HG02763 (cell line): ENCODE results near the gene GPC1.
A peak's percentile ranks its signal among the peaks of the same experiment; 100 is the strongest.

Source experiments
- ATAC-seq: cut with Tn5 transposase; IDR thresholded peaks from one replicate; pipeline ENCODE4 v1.9.1; 2021; ENCODE audit warnings: mild to moderate bottlenecking, moderate library complexity; ENCODE audit not compliant: unreplicated experiment

The GPC1 gene

DNA sequence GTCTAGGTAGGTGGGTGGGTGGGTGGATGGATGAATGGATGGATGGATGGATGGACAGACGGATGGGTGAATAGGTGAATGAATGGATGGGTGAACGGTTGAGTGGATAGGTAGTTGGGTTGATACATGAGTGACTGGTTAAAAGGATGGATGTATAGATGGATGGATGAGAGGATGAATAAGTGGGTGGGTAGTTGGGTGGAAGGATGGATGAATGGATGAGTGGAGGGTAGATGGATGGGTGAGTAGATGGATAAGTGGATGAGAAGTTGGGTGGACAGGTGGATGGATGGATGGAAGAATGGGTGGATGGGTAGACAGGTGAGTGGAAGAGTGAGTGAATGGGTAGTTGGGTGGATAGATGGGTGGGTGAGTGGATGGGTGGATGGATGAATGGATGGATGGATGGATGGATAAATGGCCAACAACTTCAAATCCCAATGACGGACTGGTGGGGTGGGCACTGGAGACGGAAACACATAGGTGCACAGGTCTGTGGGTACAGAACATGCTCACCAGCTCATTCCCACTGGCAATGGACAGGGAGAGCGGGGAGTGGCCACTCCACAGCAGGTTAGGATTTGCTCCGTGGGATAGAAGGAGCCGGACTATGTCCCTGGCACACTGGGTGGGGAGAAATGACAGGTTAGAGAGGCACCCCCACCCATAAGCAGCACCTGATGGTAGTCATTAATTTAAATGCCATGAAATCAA lies 73.5 kb downstream of the GPC1 start:
- no peak for ATAC-seq

DNA sequence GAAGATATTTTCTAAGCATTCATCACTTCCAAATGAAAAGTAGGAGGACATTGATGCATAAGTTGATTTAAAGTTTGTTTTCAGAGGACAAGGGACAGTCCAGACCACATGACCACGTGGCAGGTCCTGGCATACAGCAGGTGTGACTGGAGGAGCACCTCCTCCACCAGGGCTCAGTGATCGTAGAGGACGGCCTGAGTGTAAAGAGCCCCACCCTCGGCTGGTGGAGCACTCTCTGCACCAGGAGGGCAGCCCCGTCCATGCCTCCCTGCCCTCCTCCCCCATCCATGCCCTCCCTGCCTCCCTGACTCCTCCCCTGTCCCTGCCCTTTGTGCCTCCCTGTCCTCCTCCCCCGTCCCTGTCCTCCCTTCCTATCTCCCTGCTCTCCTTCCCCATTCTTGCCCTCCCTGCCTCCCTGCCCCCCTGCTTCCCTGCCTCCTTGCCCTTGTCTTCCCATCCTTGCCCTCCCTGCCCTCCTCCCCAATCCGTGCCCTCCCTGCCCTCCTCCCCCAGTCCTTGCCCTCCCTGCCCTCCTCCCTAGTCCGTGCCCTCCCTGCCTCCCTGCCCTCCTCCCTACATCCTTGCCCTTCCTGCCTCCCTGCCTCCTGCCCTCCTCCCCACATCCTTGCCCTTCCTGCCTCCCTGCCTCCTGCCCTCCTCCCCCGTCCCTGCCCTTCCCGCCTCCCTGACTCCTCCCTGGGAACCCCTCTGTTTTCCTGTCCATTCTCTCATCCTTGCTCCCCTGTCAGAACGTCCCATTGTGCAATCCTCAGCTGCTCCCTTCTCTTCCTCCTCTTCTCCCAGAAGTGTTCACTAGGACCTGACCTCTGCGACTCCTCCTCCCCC lies 74.4 kb downstream of the GPC1 start:
- no peak for ATAC-seq

DNA sequence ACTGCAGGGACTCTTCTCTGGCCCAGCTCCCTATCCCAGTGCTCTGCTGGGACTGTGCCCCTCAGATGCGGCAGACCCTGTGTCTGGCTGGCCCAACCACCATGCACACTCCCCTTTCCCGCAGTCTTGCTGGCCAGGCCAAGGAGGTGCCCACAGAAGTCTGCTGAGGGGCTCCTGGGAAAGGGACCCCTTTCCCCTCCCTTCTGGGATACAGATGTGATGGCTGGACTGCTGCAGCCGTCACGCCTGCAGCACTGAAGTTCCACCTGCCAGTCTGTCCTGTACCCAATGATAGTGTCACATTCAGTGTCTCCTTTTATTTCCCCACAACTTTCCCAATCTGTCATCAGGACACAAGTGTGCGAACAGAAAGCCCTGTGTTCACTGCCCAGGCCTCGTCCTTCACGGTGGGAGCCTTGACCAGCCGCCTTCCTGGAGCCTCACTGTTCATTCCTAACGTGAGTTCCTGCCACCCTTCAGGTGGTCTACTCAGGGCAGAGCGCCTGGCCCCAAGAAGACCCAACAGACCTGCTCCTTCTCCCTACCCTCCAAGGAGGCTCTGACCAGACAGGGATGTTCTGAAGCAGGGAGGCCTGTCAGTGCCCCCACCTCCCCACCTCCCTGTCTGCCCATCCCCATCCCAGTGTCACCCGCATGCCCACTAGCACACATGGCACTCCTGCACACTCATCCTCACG lies 75.2 kb downstream of the GPC1 start:
- ATAC-seq, result no peak

DNA sequence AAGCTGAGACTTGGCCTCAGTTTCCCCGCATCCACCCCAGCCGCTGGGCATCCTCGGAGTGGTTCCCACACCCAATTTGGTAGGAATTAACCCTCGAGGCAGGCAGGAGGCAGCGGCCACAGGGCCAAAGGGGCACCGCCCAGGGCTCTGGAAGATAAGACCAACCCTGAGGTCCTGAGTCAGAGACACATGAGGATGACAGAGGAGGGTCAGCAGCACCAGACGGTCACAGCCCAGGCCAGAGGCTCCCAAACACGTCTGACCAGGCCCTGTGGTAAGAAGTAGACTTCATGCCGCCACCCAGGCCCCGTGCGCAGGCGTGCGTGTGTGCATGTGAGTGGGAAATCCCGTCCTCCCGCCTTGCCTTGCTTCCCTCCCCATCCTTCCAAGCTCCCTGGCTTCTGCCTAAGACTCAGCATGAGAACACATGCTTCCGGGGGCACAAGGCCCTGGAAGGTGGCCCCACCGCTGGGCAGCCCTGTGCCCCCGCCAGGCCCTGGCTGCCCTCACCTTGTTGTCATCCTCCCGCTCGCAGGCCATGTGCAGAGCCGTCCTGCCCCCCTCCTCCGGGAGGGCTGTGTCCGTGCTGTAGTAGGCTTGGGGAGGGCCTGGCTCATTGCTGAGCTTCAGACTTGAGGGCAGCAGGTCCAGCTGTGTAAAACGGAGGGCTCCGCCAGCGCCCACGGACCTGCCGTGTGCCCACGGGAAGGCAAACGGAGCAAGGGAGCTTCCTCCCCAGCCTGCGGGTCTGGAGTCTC lies 76.1 kb downstream of the GPC1 start:
- no peak for ATAC-seq

DNA sequence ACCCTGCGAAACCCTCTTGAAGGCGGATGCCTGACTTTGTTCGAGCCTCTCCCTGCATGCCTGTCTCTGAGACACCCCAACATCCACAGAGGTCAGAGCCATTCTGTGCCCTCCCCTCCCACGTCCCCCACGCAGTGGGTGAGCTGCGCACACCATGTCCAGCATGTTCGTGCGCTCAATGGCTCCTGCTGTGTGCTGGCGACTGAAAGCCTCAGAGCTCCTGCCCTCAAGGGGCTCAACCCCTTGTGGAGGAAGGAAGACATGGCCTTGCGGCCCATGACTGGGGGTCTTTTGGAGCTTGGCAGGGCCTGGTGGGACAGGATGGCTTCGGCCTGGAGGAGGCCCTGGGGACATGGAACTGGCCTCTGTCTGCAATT lies 76.6 kb downstream of the GPC1 start:
- ATAC-seq, result no peak

DNA sequence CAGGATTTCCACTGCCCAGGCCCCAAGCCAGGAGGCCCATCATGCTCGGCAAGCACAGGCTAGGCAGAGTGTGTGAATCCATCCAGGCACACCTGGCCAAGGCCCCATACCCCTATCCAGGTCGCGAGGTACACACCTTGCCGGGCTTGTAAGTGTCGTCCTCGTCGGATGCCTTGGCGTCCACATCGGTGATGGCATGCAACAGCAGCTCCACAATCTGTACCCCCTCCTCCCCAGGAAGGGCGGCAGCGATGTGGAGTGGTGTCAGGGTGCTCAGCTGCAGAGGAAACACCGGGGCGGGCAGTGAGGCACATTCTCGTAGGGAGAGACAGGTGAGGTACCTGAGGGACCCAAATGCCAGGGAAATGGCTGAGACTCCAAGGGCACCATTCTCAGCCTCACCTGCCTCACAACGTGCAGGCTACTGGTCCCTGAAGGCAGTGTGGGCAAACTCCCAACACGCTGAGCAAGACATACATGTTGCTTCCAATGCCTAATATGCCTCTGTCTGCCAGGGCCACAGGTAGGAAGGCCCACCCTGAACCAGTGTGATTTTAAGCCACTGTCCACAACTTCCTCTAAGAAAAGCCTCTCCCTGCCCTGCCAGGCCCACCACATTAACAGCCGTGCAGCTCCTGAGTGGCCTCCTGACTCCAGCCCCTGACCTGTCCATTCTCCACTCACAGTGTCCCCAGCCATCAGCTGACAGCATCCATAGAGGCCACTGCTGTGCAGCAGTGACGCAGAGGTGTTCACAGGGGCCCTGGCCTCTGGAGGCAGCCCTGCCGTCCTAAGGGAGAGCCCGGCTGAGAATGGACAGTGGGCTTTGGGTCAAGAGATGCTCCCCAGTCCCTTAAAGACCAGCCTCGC lies 77.4 kb downstream of the GPC1 start:
- no peak for ATAC-seq

DNA sequence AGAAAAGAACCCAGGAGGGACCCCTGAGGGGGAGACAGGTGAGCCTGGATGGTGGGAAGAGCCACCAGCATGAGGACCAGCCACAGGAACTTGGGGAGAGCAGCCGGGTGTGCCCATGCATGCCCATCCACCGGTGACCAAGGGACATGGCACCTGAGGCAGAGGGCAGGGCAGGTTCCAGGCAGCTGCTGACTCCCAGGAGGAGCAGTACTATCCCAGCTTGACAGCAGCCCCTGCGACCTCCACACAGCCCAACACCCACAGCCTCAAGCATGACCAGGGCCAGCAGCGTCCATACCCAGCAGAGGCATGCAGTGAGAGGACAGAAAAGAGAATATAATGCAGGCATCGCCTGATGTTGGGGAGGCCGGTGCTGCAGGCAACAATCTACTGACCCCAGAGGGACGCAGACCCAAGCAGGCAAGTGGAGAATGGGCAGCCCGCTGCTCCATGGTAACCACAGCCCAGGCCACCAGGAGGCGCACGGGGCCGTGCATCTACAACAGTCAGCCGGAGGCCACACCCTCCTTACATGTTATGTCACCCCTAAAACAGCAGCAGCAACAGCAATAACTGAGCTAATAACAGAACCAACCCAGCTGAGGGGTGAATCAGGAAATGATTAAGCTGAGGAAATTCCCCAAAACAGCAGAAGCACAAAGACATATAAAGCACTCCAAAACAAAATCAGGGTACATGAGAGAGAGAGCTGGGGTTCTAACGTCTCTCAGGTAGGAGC lies 78.3 kb downstream of the GPC1 start:
- peak; percentile 74 for ATAC-seq

DNA sequence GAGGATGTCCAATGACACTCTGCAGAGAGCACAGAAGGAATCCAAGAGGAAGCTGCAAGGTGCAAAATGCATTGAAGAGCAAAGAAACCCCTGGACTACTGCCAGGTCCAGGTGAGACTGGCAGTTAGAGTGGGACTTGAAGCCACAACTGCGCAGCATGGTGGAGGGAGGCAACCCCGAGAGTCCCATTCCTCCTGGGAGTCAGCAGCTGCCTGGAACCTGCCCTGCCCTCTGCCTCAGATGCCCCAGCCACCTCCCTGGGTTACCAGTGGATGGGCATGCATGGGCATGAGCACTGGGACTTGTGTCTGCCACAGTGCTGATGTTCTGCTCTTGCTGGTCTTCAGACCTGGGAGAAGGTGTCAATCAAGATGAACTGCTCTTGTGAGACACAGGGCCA lies 79.2 kb downstream of the GPC1 start:
- no peak for ATAC-seq

DNA sequence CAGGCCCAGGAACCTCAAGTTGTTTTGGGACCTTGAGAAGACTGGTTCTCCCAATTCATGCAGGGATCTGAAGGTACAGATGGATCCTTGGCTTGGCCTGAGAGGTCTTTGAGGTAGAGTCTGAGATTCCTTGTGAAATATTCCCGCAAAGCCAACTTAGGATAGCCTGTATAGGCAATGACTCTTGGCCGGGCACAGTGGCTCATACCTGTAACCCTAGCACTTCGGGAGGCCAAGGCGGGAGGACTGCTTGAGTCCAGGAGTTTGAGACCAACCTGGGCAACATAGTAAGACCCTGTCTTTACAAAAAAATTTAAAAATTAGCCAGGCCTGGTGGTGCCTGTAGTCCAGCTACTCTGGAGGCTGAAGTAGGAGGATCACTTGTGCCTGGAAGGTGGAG lies 81.9 kb downstream of the GPC1 start:
- ATAC-seq, result no peak
